Peyer's patch (tissue), 4 donors: ENCODE data around the gene PHF21B.
"Not testable (repeated sequence)": the region's sequence is repeated elsewhere in the genome, so short reads cannot be mapped to it uniquely, and the experiment has no call there.

Experiments used
- POLR2A ChIP-seq, 2 donors: fragments of 450-650 bp; IDR thresholded peaks; one replicate each; pipeline ENCODE4 v1.5.1; 2017; ENCODE audit warnings: antibody characterized with exemption in 2 of 2, mild to moderate bottlenecking in 2 of 2, moderate library complexity in 2 of 2
- TF ChIP-seq, protein P1 (sequence below), 6 experiments: fragments of 450-650 bp in 4 of 6; fragments of 200-600 bp in 2 of 6; sonication (generic) in 1 of 6; IDR thresholded peaks; one replicate each; pipeline ENCODE4 v1.5.1; 2017 to 2019; ENCODE audit warnings: antibody characterized with exemption in 6 of 6, mild to moderate bottlenecking in 3 of 6, moderate library complexity in 1 of 6

DNA sequence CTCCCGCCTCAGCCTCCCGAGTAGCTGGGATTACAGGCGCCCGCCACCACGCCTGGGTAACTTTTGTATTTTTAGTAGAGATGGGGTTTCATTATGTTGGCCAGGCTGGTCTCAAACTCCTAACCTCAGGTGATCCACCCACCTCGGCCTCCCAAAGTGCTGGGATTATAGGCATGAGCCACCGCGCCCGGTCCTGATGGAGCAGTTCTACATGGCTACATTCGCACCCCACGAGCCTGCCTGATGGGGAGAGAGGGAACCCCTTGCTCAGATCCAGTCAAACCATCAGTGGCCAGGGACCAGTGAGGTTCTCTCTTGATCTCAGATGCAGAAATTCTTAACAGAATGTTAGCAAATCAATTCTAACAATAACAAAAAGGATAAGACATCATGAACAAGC, 88.0 kb downstream of the PHF21B start:
- not testable (repeated sequence) for TF ChIP-seq POLR2A (IDR thresholded peaks at IDR 0.05)
- TF ChIP-seq, protein P1, sequence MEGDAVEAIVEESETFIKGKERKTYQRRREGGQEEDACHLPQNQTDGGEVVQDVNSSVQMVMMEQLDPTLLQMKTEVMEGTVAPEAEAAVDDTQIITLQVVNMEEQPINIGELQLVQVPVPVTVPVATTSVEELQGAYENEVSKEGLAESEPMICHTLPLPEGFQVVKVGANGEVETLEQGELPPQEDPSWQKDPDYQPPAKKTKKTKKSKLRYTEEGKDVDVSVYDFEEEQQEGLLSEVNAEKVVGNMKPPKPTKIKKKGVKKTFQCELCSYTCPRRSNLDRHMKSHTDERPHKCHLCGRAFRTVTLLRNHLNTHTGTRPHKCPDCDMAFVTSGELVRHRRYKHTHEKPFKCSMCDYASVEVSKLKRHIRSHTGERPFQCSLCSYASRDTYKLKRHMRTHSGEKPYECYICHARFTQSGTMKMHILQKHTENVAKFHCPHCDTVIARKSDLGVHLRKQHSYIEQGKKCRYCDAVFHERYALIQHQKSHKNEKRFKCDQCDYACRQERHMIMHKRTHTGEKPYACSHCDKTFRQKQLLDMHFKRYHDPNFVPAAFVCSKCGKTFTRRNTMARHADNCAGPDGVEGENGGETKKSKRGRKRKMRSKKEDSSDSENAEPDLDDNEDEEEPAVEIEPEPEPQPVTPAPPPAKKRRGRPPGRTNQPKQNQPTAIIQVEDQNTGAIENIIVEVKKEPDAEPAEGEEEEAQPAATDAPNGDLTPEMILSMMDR (IDR thresholded peaks at IDR 0.05) = not testable (repeated sequence)
